Peyer's patch (tissue), 4 donors: ENCODE data around the gene ARHGAP23. TPM values are rescaled to one million over a fixed set of nuclear protein-coding genes. Genes with fewer than 3 reads are reported as not detected.
A peak's percentile ranks its signal among the peaks of the same experiment; 100 is the strongest.

Source experiments
- DNase-seq, 3 donors: peaks; one replicate each; pipeline ENCODE4 v3.0.0-alpha.2; 2017 to 2019
- H3K27ac ChIP-seq, 4 donors: fragments of 200-600 bp; sonication (generic); one replicate each; pipeline ENCODE4 v1.5.1; 2016 to 2019
- H3K27me3 ChIP-seq, 2 donors: fragments of 200-600 bp; sonication (generic); one replicate each; pipeline ENCODE4 v1.5.1; 2019
- H3K36me3 ChIP-seq, 3 donors: fragments of 200-600 bp; sonication (generic); one replicate each; pipeline ENCODE4 v1.5.1; 2016 to 2019
- H3K4me1 ChIP-seq, 4 donors: fragments of 200-600 bp; sonication (generic); one replicate each; pipeline ENCODE4 v1.5.1; 2016 to 2019
- H3K4me3 ChIP-seq, 4 donors: fragments of 200-600 bp; sonication (generic); 1 replicate in 3 of 4; 2 replicates in 1 of 4; pipeline ENCODE4 v1.5.1; 2016 to 2019; ENCODE audit warnings: mild to moderate bottlenecking in 1 of 4
- H3K9me3 ChIP-seq, 4 donors: fragments of 200-600 bp; sonication (generic); one replicate each; pipeline ENCODE4 v1.5.1; 2016 to 2019; ENCODE audit warnings: mild to moderate bottlenecking in 1 of 4
- CTCF ChIP-seq, 6 experiments: fragments of 450-650 bp in 4 of 6; fragments of 200-600 bp in 2 of 6; sonication (generic) in 1 of 6; IDR thresholded peaks; one replicate each; pipeline ENCODE4 v1.5.1; 2017 to 2019; ENCODE audit warnings: antibody characterized with exemption in 6 of 6, mild to moderate bottlenecking in 3 of 6, moderate library complexity in 1 of 6
- POLR2A ChIP-seq, 2 donors: fragments of 450-650 bp; IDR thresholded peaks; one replicate each; pipeline ENCODE4 v1.5.1; 2017; ENCODE audit warnings: antibody characterized with exemption in 2 of 2, mild to moderate bottlenecking in 2 of 2, moderate library complexity in 2 of 2
- total RNA-seq, 4 donors: library from RNA; depleted of rRNA; stranded (reverse); fragments of >200 nt; gene quantifications; one replicate each; pipeline ENCODE4 v1.1.0, GENCODE V29; 2016

ARHGAP23 gene, protein sequence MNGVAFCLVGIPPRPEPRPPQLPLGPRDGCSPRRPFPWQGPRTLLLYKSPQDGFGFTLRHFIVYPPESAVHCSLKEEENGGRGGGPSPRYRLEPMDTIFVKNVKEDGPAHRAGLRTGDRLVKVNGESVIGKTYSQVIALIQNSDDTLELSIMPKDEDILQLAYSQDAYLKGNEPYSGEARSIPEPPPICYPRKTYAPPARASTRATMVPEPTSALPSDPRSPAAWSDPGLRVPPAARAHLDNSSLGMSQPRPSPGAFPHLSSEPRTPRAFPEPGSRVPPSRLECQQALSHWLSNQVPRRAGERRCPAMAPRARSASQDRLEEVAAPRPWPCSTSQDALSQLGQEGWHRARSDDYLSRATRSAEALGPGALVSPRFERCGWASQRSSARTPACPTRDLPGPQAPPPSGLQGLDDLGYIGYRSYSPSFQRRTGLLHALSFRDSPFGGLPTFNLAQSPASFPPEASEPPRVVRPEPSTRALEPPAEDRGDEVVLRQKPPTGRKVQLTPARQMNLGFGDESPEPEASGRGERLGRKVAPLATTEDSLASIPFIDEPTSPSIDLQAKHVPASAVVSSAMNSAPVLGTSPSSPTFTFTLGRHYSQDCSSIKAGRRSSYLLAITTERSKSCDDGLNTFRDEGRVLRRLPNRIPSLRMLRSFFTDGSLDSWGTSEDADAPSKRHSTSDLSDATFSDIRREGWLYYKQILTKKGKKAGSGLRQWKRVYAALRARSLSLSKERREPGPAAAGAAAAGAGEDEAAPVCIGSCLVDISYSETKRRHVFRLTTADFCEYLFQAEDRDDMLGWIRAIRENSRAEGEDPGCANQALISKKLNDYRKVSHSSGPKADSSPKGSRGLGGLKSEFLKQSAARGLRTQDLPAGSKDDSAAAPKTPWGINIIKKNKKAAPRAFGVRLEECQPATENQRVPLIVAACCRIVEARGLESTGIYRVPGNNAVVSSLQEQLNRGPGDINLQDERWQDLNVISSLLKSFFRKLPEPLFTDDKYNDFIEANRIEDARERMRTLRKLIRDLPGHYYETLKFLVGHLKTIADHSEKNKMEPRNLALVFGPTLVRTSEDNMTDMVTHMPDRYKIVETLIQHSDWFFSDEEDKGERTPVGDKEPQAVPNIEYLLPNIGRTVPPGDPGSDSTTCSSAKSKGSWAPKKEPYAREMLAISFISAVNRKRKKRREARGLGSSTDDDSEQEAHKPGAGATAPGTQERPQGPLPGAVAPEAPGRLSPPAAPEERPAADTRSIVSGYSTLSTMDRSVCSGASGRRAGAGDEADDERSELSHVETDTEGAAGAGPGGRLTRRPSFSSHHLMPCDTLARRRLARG (N-terminal part only)
- total RNA-seq, result 10 to 100 TPM in 2 of 4 donors, 1 to 10 TPM in 1, under 1 TPM in 1; 0.88 to 36.3 (median 8.9) TPM

DNA sequence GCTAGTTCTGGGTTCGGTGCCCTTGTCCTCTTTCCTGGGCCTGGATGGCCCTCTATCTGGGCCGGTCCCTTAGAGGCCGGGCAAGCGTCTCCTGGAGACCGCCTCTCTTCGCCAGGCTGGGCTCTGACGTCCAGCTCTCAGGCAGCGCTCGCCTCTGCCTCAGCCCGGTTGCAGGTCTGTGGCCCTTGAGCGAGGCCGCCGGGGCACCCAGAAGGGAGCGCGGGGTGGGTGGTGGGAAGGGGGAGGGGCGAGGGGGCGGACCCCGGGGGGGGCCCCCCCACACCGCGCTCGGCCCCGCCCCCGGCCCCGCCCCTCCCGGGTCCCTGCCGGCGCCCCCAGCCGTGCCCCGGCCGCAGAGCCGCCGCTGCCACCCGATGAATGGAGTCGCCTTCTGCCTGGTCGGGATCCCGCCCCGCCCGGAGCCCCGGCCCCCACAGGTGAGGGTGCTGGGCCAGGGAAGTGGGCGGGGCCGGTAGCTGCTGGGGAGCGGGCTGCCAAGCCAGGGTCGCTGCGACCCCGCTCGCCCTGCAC, at the start of gene ARHGAP23:
ARHGAP23 (plus strand) TSS at position 353 of the 531 bp plus-strand sequence; CDS start at position 375, 22 bp downstream.
- H3K4me3 ChIP-seq, result peak within 1 kb of the TSS; percentile 63 to 78 (median 68)
- no peaks in the 10 kb centered on the region for H3K27me3 ChIP-seq
- no peaks in the 10 kb centered on the region for H3K9me3 ChIP-seq
- peaks cover 0 to 15% (median 10%) of the 10 kb centered on the region in 4 donors for H3K4me1 ChIP-seq
- no peaks in the 10 kb centered on the region for H3K36me3 ChIP-seq
- peak within 1 kb of the TSS; percentile 62 to 79 (median 72) for H3K27ac ChIP-seq
- TF ChIP-seq POLR2A (IDR thresholded peaks at IDR 0.05) (no peak), CTCF (IDR thresholded peaks at IDR 0.05) (no peak)
- peak in 2 of 3 donors; percentile 20 to 63 for DNase-seq

DNA sequence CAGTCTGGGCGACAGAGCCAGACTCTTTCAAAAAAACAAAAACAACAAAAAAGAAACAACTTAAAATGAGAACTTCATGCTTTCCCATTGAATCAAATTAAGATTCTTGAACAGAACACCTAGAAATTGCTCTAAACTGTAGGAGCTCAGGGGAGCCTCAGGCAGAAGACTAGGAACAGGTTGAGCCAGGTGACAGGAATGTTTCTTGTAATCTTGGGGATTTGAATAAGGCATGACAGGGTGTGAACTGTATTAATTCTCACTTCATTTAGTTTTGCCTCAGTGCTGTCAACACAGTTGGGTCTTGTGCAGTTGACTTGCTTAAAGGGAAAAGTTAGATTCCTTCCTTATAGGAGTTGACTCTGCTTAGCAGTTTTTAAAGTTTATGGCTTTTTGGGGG, 48.8 kb upstream of the ARHGAP23 start:
- peaks cover 0 to 42% (median 0%) of the 10 kb centered on the region in 3 donors for H3K36me3 ChIP-seq
- H3K4me1 ChIP-seq, result no peaks in the 10 kb centered on the region
- H3K9me3 ChIP-seq, result no peaks in the 10 kb centered on the region
- DNase-seq, result no peak
- no peak overlapping the region for H3K4me3 ChIP-seq
- no peak overlapping the region for H3K27ac ChIP-seq
- no peaks in the 10 kb centered on the region for H3K27me3 ChIP-seq
- no peak for TF ChIP-seq POLR2A (IDR thresholded peaks at IDR 0.05)
- TF ChIP-seq CTCF (IDR thresholded peaks at IDR 0.05), result no peak

- TF ChIP-seq POLR2A (IDR thresholded peaks at IDR 0.05), result no peak
- no peak for TF ChIP-seq CTCF (IDR thresholded peaks at IDR 0.05)
- Histone ChIP-seq H3K27ac (no peak overlapping the region), H3K4me3 (no peak overlapping the region), H3K27me3 (no peaks in the 10 kb centered on the region), H3K4me1 (no peaks in the 10 kb centered on the region), H3K36me3 (peaks cover 0 to 51% (median 0%) of the 10 kb centered on the region in 3 donors), H3K9me3 (no peaks in the 10 kb centered on the region)
- no peak for DNase-seq
Observed at GRCh38 chr17:38395090-38395489, 33.2 kb upstream of the ARHGAP23 start.

DNA sequence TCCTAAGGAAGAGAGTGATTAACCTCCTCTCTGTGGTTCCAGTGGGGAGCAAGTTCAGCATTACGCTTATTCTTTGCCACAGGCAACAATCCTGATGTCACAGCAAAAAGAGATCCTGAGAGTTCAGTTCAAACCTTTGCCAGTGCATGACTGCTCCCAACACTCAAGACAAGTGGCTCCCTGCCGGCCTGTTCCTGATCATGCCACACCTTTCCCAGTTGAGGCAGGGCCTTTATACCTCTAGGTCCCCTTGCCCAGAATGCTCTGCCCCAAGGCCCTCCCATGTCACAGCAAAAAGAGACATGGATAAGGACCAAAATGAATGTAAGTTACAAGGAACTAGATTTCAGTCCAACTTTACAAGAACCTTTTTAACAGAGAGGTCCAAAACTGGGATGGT, 31.0 kb upstream of the ARHGAP23 start:
- no peak for TF ChIP-seq POLR2A (IDR thresholded peaks at IDR 0.05)
- TF ChIP-seq CTCF (IDR thresholded peaks at IDR 0.05), result no peak
- Histone ChIP-seq H3K27me3 (no peaks in the 10 kb centered on the region), H3K36me3 (peaks cover 0 to 70% (median 0%) of the 10 kb centered on the region in 3 donors), H3K9me3 (no peaks in the 10 kb centered on the region), H3K4me1 (no peaks in the 10 kb centered on the region), H3K4me3 (no peak overlapping the region), H3K27ac (no peak overlapping the region)
- DNase-seq, result no peak

- H3K27ac ChIP-seq, result no peak overlapping the region
- no peak overlapping the region for H3K4me3 ChIP-seq
- no peaks in the 10 kb centered on the region for H3K9me3 ChIP-seq
- no peaks in the 10 kb centered on the region for H3K27me3 ChIP-seq
- TF ChIP-seq POLR2A (IDR thresholded peaks at IDR 0.05), result no peak
- TF ChIP-seq CTCF (IDR thresholded peaks at IDR 0.05), result no peak
- H3K36me3 ChIP-seq, result peaks cover 0 to 61% (median 0%) of the 10 kb centered on the region in 3 donors
- DNase-seq, result no peak
- H3K4me1 ChIP-seq, result no peaks in the 10 kb centered on the region
Observed at GRCh38 chr17:38400286-38400685, 28.0 kb upstream of the ARHGAP23 start.
